ENCODE measurements around the gene ATP5IF1.
A peak's percentile ranks its signal among the peaks of the same experiment; 100 is the strongest.

Gene ATP5IF1

DNA sequence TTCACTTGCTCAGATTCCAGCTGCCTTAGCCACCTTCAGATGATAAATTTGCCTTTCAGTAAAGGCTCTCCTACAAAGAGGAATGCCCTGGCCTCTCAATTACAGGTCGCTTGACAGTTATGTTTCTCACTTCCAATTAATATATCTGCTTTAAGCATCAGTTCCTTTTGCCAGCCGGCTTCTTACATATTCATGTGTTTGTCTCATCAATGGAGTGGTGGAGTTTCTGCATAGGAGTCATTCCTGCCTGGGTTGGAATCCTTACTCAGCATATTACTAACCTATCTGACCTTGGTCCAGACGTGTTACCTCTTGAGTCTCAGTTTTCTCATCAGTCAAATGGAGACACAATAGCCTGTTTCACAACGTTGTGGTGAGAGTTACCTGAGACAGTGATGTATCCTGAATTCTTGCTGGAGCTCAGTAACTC, 14.0 kb downstream of the ATP5IF1 start:
- H3K27ac ChIP-seq (ENCODE audit: low read length), result no peak overlapping the region; the same call in 1 of the 2 replicates
- TF ChIP-seq EZH2 (IDR thresholded peaks at IDR 0.05; ENCODE audit: borderline replicate concordance, low read depth, low read length, severe bottlenecking) (no peak), CTCF (IDR thresholded peaks at IDR 0.05; ENCODE audit: borderline replicate concordance, extremely low read depth, low read length, poor library complexity, severe bottlenecking) (no peak)
- no peak overlapping the region for H3K4me2 ChIP-seq (ENCODE audit: insufficient read depth, low read length)

GRCh38 chr1:28256197-28256827, 20.4 kb downstream of the ATP5IF1 start:
- Histone ChIP-seq H3K79me2 (ENCODE audit: insufficient read depth, low read length) (peaks cover 20% of the 10 kb centered on the region), H3K27me3 (ENCODE audit: insufficient read depth, low read length, poor library complexity) (no peaks in the 10 kb centered on the region), H2AFZ (ENCODE audit: low read depth, low read length) (no peak overlapping the region), H3K4me2 (ENCODE audit: insufficient read depth, low read length) (no peak overlapping the region), H3K9ac (ENCODE audit: low read depth, low read length) (no peak overlapping the region), H3K4me3 (ENCODE audit: low read depth in 1 of 2, low read length in 2 of 2) (no peak overlapping the region), H3K27ac (ENCODE audit: low read length) (no peak overlapping the region), H3K36me3 (ENCODE audit: insufficient read depth, low read length) (no peaks in the 10 kb centered on the region), H3K4me1 (ENCODE audit: insufficient read depth, low read length) (peaks cover 28% of the 10 kb centered on the region), H4K20me1 (ENCODE audit: insufficient read depth, low read length) (peaks cover 12% of the 10 kb centered on the region; the same call in 1 of the 2 replicates), H3K9me3 (ENCODE audit: insufficient read depth, low read length, severe bottlenecking) (no peaks in the 10 kb centered on the region)
- peak; percentile 18; the same call in 1 of the 3 replicates for ATAC-seq (ENCODE audit: insufficient read depth, low read depth)
- TF ChIP-seq CTCF (IDR thresholded peaks at IDR 0.05; ENCODE audit: borderline replicate concordance, extremely low read depth, low read length, poor library complexity, severe bottlenecking), result no peak
- DNase-seq, result no peak

More for the DNA sequence above, 14.0 kb downstream of the ATP5IF1 start:
- ATAC-seq (ENCODE audit: insufficient read depth, low read depth) (no peak), DNase-seq (no peak)
- peaks cover 41% of the 10 kb centered on the region for H3K4me1 ChIP-seq (ENCODE audit: insufficient read depth, low read length)
- no peaks in the 10 kb centered on the region for H3K9me3 ChIP-seq (ENCODE audit: insufficient read depth, low read length, severe bottlenecking)
- H3K79me2 ChIP-seq (ENCODE audit: insufficient read depth, low read length), result peaks cover 6% of the 10 kb centered on the region
- H3K27me3 ChIP-seq (ENCODE audit: insufficient read depth, low read length, poor library complexity), result no peaks in the 10 kb centered on the region
- H3K9ac ChIP-seq (ENCODE audit: low read depth, low read length), result 0 out of 2 replicates have a peak overlapping the region, but pooled peaks have one; percentile 57
- no peak overlapping the region for H3K4me3 ChIP-seq (ENCODE audit: low read depth in 1 of 2, low read length in 2 of 2)
- no peaks in the 10 kb centered on the region for H3K36me3 ChIP-seq (ENCODE audit: insufficient read depth, low read length)
- peak overlapping the region; percentile 76 for H2AFZ ChIP-seq (ENCODE audit: low read depth, low read length)
- no peaks in the 10 kb centered on the region for H4K20me1 ChIP-seq (ENCODE audit: insufficient read depth, low read length)

- no peak for DNase-seq
- Histone ChIP-seq H4K20me1 (ENCODE audit: insufficient read depth, low read length) (peaks cover 19% of the 10 kb centered on the region; the same call in 1 of the 2 replicates), H3K27me3 (ENCODE audit: insufficient read depth, low read length, poor library complexity) (no peaks in the 10 kb centered on the region), H3K4me2 (ENCODE audit: insufficient read depth, low read length) (no peak overlapping the region), H2AFZ (ENCODE audit: low read depth, low read length) (no peak overlapping the region), H3K9ac (ENCODE audit: low read depth, low read length) (no peak overlapping the region), H3K4me1 (ENCODE audit: insufficient read depth, low read length) (peaks cover 35% of the 10 kb centered on the region), H3K4me3 (ENCODE audit: low read depth in 1 of 2, low read length in 2 of 2) (no peak overlapping the region), H3K9me3 (ENCODE audit: insufficient read depth, low read length, severe bottlenecking) (no peaks in the 10 kb centered on the region), H3K27ac (ENCODE audit: low read length) (no peak overlapping the region), H3K79me2 (ENCODE audit: insufficient read depth, low read length) (peaks cover 29% of the 10 kb centered on the region), H3K36me3 (ENCODE audit: insufficient read depth, low read length) (no peaks in the 10 kb centered on the region)
- TF ChIP-seq EZH2 (IDR thresholded peaks at IDR 0.05; ENCODE audit: borderline replicate concordance, low read depth, low read length, severe bottlenecking), result no peak
- no peak for TF ChIP-seq CTCF (IDR thresholded peaks at IDR 0.05; ENCODE audit: borderline replicate concordance, extremely low read depth, low read length, poor library complexity, severe bottlenecking)
- no peak for ATAC-seq (ENCODE audit: insufficient read depth, low read depth)
Observed at GRCh38 chr1:28257736-28258135, 21.8 kb downstream of the ATP5IF1 start.
